Liver (tissue), 9 donors: Measurements from ENCODE around the gene CDSN. TPM values are rescaled to one million over a fixed set of nuclear protein-coding genes. Genes with fewer than 3 reads are reported as not detected.

Experiments
- DNase-seq: peaks from one replicate; pipeline ENCODE4 v3.0.0-alpha.2; 2017; ENCODE audit warnings: low spot score
- H3K27ac ChIP-seq, 2 donors: one replicate each; pipeline ENCODE4 v1.7.0; 2013; ENCODE audit warnings: inconsistent platforms in 2 of 2, low read length in 2 of 2, control low read depth in 1 of 2, low read depth in 1 of 2, mild to moderate bottlenecking in 1 of 2
- H3K27me3 ChIP-seq, 4 donors: one replicate each; pipeline versions ENCODE4 v1.6.1 to v1.7.0; 2013; ENCODE audit warnings: low read length in 3 of 4, inconsistent platforms in 1 of 4, mild to moderate bottlenecking in 1 of 4, moderate library complexity in 1 of 4; ENCODE audit not compliant: control insufficient read depth in 4 of 4, insufficient read depth in 4 of 4
- H3K36me3 ChIP-seq, 4 donors: one replicate each; pipeline versions ENCODE4 v1.6.1 to v1.7.0; 2013; ENCODE audit warnings: low read length in 3 of 4, mild to moderate bottlenecking in 3 of 4, low read depth in 1 of 4, moderate library complexity in 1 of 4; ENCODE audit not compliant: control insufficient read depth in 4 of 4, insufficient read depth in 3 of 4
- H3K4me1 ChIP-seq, 4 donors: one replicate each; pipeline versions ENCODE4 v1.6.1 to v1.7.0; 2013; ENCODE audit warnings: low read length in 3 of 4, mild to moderate bottlenecking in 3 of 4, moderate library complexity in 1 of 4; ENCODE audit not compliant: control insufficient read depth in 4 of 4, insufficient read depth in 4 of 4
- H3K4me3 ChIP-seq, 3 donors: one replicate each; pipeline versions ENCODE4 v1.6.1 to v1.7.0; 2013; ENCODE audit warnings: low read length in 3 of 3, control low read depth in 1 of 3, low read depth in 1 of 3, mild to moderate bottlenecking in 1 of 3
- H3K9ac ChIP-seq, 2 donors: one replicate each; pipeline ENCODE4 v1.7.0; 2013; ENCODE audit warnings: low read length in 2 of 2, mild to moderate bottlenecking in 2 of 2, moderate library complexity in 2 of 2, control low read depth in 1 of 2, low read depth in 1 of 2
- H3K9me3 ChIP-seq, 4 donors: one replicate each; pipeline versions ENCODE4 v1.6.1 to v1.7.0; 2013; ENCODE audit warnings: low read length in 3 of 4; ENCODE audit not compliant: control insufficient read depth in 4 of 4
- FOXA1 ChIP-seq: IDR thresholded peaks from 2 replicates; pipeline ENCODE4 v1.6.1; 2016; ENCODE audit warnings: antibody characterized with exemption
- FOXA2 ChIP-seq: IDR thresholded peaks from 2 replicates; pipeline ENCODE4 v1.6.1; 2016; ENCODE audit warnings: antibody characterized with exemption
- HNF4A ChIP-seq, 2 donors: conservative IDR thresholded peaks; 2 replicates each; pipeline ENCODE4 v1.6.1; 2016; ENCODE audit warnings: antibody characterized with exemption in 2 of 2, mild to moderate bottlenecking in 2 of 2
- HNF4G ChIP-seq: IDR thresholded peaks from 2 replicates; pipeline ENCODE4 v1.6.1; 2016; ENCODE audit warnings: antibody characterized with exemption
- JUND ChIP-seq, 2 donors: IDR thresholded peaks; 2 replicates each; pipeline ENCODE4 v1.6.1; 2016; ENCODE audit warnings: antibody characterized with exemption in 2 of 2
- NR2F2 ChIP-seq: IDR thresholded peaks from 2 replicates; pipeline ENCODE4 v1.6.1; 2016; ENCODE audit warnings: antibody characterized with exemption
- RAD21 ChIP-seq, 2 donors: IDR thresholded peaks; 2 replicates each; pipeline ENCODE4 v1.6.1; 2016; ENCODE audit warnings: antibody characterized with exemption in 2 of 2, mild to moderate bottlenecking in 2 of 2
- RXRA ChIP-seq, 2 donors: IDR thresholded peaks; 2 replicates each; pipeline ENCODE4 v1.6.1; 2017 to 2018; ENCODE audit warnings: antibody characterized with exemption in 2 of 2, mild to moderate bottlenecking in 1 of 2
- SP1 ChIP-seq: IDR thresholded peaks from 2 replicates; pipeline ENCODE4 v1.6.1; 2018; ENCODE audit warnings: antibody characterized with exemption, mild to moderate bottlenecking
- TAF1 ChIP-seq: conservative IDR thresholded peaks from 2 replicates; pipeline ENCODE4 v1.6.1; 2016; ENCODE audit warnings: antibody characterized with exemption, mild to moderate bottlenecking
- YY1 ChIP-seq: IDR thresholded peaks from 2 replicates; pipeline ENCODE4 v1.6.1; 2016; ENCODE audit warnings: antibody characterized with exemption, mild to moderate bottlenecking
- WGBS: extraction: QIAGEN DNeasy Blood & Tissue Kit; methylation state at CpG from one replicate; pipeline ENCODE4 v1.1.7; 2013; 5-methylcytosine and 5-hydroxymethylcytosine counted together
- polyA plus RNA-seq, 2 donors: library from polyadenylated mRNA; stranded (reverse) in 1 of 2; unstranded in 1 of 2; fragments of 200-250 nt in 1 of 2; fragments of >200 nt in 1 of 2; fragmentation: Nextera tagmentation in 1 of 2; extraction: Ambion mirVana in 1 of 2; gene quantifications; one replicate each; pipeline versions ENCODE4 v1.2.1 to v1.2.3, GENCODE V29; 2013 to 2015
- total RNA-seq, 2 donors: library from RNA; depleted of rRNA; stranded (reverse); fragments of >200 nt; gene quantifications; one replicate each; pipeline ENCODE4 v1.2.3, GENCODE V29; 2014
- TF ChIP-seq, protein P1 (sequence below): IDR thresholded peaks from 2 replicates; pipeline ENCODE4 v1.6.1; 2016; ENCODE audit warnings: antibody characterized with exemption
- TF ChIP-seq, protein P2 (sequence below): IDR thresholded peaks from 2 replicates; pipeline ENCODE4 v1.6.1; 2016; ENCODE audit warnings: antibody characterized with exemption
- TF ChIP-seq, protein P3 (sequence below): IDR thresholded peaks from 2 replicates; pipeline ENCODE4 v1.6.1; 2016; ENCODE audit warnings: antibody characterized with exemption
- TF ChIP-seq, protein P4 (sequence below): IDR thresholded peaks from 2 replicates; pipeline ENCODE4 v1.6.1; 2016; ENCODE audit warnings: antibody characterized with exemption, mild to moderate bottlenecking
- TF ChIP-seq, protein P5 (sequence below): fragments of 150-350 bp; IDR thresholded peaks from 2 replicates; pipeline ENCODE4 v1.5.1; 2017; ENCODE audit warnings: improper control_type of control experiment, low read depth, low read length; ENCODE audit not compliant: missing input control
- donor health status: healthy.
- donor health status: healthy.
- donor health status: healthy.
- donor health status: healthy.
- donor health status: healthy.

The CDSN gene
- total and polyA plus RNA-seq, 4 donors: not detected

DNA sequence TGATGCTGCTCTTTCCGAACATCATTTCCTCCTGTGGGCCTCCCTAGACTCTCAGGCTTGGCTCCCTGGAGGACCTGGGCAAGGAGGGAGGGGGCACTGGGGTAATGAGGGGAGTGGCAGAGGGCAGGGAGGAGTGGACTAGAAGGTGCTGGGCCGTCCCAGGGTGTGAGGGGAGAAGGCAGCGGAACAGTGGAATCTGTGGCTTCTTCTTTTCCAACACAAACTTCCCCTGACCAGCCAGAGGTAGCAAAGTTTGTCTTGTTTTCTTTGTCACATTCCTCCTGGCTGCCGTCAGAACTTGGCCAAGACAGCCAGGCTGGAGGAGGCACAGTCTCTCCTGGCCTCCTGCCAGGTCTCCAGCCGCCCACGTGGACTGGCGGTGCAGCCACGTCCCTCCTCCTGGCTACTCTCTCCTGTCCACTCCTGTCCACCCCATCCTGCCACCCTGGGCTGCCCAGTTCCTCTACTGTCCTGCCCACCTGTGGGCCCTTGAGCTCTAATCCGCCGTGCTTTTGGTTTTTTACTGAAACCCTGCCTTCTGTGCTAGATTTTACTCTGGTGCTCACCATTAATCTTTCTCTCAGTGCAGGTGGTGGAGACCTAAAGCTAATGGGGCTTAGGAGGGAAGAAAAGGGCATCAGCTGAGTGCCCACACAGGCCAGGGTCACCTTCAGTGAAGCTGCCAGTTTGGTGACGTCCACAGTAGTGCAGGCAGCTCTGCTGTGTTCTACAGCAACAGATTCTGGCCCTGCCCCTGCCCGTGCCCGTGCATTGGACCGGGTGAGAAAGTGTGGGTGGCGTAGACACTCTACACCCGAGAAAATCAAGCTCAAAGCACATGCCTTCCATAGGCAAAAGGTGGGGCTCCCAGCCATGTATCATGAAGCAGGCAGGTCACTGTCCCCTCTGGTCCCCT lies 2.8 kb upstream of the CDSN start:
- H3K4me3 ChIP-seq: no peak overlapping the region
- no peak overlapping the region for H3K9ac ChIP-seq
- H3K4me1 ChIP-seq: no peaks in the 10 kb centered on the region
- H3K27ac ChIP-seq: no peak overlapping the region
- TF ChIP-seq HNF4A (conservative IDR thresholded peaks at IDR 0.05): no peak
- TF ChIP-seq JUND (IDR thresholded peaks at IDR 0.05): no peak
- no peak for TF ChIP-seq FOXA2
- no peak for TF ChIP-seq NR2F2
- TF ChIP-seq, protein P1, sequence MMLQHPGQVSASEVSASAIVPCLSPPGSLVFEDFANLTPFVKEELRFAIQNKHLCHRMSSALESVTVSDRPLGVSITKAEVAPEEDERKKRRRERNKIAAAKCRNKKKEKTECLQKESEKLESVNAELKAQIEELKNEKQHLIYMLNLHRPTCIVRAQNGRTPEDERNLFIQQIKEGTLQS: no peak
- TF ChIP-seq FOXA1: no peak
- no peak for TF ChIP-seq HNF4G
- TF ChIP-seq, protein P2, sequence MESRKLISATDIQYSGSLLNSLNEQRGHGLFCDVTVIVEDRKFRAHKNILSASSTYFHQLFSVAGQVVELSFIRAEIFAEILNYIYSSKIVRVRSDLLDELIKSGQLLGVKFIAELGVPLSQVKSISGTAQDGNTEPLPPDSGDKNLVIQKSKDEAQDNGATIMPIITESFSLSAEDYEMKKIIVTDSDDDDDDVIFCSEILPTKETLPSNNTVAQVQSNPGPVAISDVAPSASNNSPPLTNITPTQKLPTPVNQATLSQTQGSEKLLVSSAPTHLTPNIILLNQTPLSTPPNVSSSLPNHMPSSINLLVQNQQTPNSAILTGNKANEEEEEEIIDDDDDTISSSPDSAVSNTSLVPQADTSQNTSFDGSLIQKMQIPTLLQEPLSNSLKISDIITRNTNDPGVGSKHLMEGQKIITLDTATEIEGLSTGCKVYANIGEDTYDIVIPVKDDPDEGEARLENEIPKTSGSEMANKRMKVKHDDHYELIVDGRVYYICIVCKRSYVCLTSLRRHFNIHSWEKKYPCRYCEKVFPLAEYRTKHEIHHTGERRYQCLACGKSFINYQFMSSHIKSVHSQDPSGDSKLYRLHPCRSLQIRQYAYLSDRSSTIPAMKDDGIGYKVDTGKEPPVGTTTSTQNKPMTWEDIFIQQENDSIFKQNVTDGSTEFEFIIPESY: no peak
- no peak for TF ChIP-seq YY1
- TF ChIP-seq RAD21 (IDR thresholded peaks at IDR 0.05): no peak
- TF ChIP-seq, protein P3, sequence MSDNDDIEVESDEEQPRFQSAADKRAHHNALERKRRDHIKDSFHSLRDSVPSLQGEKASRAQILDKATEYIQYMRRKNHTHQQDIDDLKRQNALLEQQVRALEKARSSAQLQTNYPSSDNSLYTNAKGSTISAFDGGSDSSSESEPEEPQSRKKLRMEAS: no peak
- TF ChIP-seq TAF1: no peak
- TF ChIP-seq, protein P4, sequence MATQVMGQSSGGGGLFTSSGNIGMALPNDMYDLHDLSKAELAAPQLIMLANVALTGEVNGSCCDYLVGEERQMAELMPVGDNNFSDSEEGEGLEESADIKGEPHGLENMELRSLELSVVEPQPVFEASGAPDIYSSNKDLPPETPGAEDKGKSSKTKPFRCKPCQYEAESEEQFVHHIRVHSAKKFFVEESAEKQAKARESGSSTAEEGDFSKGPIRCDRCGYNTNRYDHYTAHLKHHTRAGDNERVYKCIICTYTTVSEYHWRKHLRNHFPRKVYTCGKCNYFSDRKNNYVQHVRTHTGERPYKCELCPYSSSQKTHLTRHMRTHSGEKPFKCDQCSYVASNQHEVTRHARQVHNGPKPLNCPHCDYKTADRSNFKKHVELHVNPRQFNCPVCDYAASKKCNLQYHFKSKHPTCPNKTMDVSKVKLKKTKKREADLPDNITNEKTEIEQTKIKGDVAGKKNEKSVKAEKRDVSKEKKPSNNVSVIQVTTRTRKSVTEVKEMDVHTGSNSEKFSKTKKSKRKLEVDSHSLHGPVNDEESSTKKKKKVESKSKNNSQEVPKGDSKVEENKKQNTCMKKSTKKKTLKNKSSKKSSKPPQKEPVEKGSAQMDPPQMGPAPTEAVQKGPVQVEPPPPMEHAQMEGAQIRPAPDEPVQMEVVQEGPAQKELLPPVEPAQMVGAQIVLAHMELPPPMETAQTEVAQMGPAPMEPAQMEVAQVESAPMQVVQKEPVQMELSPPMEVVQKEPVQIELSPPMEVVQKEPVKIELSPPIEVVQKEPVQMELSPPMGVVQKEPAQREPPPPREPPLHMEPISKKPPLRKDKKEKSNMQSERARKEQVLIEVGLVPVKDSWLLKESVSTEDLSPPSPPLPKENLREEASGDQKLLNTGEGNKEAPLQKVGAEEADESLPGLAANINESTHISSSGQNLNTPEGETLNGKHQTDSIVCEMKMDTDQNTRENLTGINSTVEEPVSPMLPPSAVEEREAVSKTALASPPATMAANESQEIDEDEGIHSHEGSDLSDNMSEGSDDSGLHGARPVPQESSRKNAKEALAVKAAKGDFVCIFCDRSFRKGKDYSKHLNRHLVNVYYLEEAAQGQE: no peak
- no peaks in the 10 kb centered on the region for H3K36me3 ChIP-seq
- 53% methylated on average over 16 of the region's 16 CpGs for WGBS
- no peak for DNase-seq
- no peaks in the 10 kb centered on the region for H3K9me3 ChIP-seq
- no peaks in the 10 kb centered on the region for H3K27me3 ChIP-seq

DNA sequence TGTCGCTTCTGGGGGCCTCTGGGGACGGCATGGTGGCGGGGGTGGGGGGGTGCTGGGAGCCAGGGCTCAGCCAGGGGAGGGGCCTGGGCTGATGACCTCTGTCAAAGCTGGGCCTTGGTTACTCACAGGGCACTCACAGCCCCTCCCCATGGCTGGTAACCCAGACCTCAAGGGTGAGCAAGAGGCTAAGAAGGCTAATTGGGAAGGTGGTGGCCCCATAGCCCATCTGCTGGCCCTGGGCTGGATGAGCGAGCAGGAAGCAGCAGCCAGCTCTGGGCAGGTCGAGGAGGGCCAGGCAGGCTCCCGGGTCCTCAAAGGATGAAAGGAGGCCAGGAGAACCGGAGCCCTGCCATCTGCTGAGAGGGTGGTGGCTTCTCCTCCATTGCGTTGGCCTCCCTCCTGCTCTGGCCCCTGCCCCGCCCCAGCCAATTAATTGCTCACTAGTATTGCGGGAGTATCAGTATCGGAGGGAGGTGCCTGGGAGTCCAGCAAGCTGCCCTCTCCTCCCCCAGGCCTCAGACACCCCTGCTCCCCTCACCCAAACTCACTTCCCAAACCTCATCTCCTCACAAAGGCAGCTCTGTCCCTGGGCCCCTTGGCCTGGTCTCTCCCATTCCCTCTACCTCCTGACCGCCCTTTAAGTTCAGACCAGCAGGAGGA lies 1.0 kb upstream of the CDSN start:
- H3K9ac ChIP-seq: no peak overlapping the region
- H3K36me3 ChIP-seq: no peaks in the 10 kb centered on the region
- no peaks in the 10 kb centered on the region for H3K4me1 ChIP-seq
- no peak for DNase-seq
- no peaks in the 10 kb centered on the region for H3K9me3 ChIP-seq
- WGBS: 86% methylated on average over 12 of the region's 12 CpGs
- no peak overlapping the region for H3K4me3 ChIP-seq
- no peak overlapping the region for H3K27ac ChIP-seq
- no peaks in the 10 kb centered on the region for H3K27me3 ChIP-seq
- TF ChIP-seq JUND (IDR thresholded peaks at IDR 0.05) (no peak), SP1 (no peak), FOXA2 (no peak), TAF1 (no peak), HNF4A (conservative IDR thresholded peaks at IDR 0.05) (no peak), RXRA (IDR thresholded peaks at IDR 0.05) (no peak), RAD21 (IDR thresholded peaks at IDR 0.05) (no peak)
- TF ChIP-seq, protein P2: no peak
- TF ChIP-seq, protein P5, sequence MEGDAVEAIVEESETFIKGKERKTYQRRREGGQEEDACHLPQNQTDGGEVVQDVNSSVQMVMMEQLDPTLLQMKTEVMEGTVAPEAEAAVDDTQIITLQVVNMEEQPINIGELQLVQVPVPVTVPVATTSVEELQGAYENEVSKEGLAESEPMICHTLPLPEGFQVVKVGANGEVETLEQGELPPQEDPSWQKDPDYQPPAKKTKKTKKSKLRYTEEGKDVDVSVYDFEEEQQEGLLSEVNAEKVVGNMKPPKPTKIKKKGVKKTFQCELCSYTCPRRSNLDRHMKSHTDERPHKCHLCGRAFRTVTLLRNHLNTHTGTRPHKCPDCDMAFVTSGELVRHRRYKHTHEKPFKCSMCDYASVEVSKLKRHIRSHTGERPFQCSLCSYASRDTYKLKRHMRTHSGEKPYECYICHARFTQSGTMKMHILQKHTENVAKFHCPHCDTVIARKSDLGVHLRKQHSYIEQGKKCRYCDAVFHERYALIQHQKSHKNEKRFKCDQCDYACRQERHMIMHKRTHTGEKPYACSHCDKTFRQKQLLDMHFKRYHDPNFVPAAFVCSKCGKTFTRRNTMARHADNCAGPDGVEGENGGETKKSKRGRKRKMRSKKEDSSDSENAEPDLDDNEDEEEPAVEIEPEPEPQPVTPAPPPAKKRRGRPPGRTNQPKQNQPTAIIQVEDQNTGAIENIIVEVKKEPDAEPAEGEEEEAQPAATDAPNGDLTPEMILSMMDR: no peak
- TF ChIP-seq, protein P3: no peak
